ENCODE data around the gene TRIM24. TPM values are rescaled to one million over a fixed set of nuclear protein-coding genes. Genes with fewer than 3 reads are reported as not detected.
A peak's percentile ranks its signal among the peaks of the same experiment; 100 is the strongest.
"Not testable (repeated sequence)": the region's sequence is repeated elsewhere in the genome, so short reads cannot be mapped to it uniquely, and the experiment has no call there.

TRIM24 gene
- total RNA-seq, 2 donors from 2014 or later = 16.2 to 18.1 TPM

DNA sequence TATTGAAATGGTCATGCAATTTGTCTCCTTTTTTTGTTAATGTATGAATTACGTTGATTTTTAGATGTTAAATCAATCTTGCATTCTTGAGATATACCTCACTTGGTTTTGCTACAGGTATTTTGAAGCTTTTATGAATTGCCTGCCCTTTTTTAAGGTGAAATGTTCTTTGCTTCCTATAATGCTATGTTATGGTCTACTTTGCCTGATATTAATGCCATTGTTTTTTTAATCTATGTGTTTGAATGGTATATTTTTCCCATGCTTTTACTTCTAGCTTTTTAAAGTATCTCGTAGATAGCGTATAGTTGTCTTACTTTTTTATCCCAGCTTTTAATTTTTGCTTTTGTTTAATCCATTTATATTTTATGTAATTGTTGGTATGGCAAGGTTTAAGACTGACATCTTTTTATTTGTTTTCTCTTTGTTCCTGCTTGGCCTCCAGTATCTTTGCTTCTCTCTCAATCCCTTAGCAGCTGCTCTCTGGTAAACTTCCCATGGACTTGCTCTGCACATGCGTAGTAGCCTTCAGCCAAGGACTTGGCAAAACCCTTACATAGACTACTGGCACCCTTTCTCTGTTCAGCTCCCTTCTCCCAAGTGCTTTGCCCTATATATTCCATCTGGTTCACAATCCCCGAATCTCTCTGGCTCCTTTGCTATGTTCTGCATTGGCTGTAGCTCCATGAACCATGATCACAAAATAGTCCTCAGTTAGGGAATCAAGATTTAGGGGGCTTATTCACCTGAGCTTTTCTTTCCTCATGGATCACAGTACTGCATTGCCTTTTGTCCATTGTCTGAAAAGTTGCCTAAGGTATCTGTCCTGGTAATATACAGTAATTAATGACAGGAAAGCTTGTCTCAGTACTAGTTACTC lies 8.4 kb downstream of the TRIM24 start:
- DNase-seq = no peak
- H3K4me3 Mint-ChIP-seq = no peak overlapping the region
- peaks cover 42% of the 10 kb centered on the region for H3K4me1 Mint-ChIP-seq (ENCODE audit: low read depth)
- H3K27me3 Mint-ChIP-seq (ENCODE audit: low read depth) = no peaks in the 10 kb centered on the region
- no peak overlapping the region for H3K27ac Mint-ChIP-seq
- no peaks in the 10 kb centered on the region for H3K9me3 Mint-ChIP-seq
- peaks cover 0 to 6% of the 10 kb centered on the region in 2 donors for H3K36me3 Mint-ChIP-seq (ENCODE audit: insufficient read depth in 2 of 2)
- ATAC-seq (replicated peaks in 1 of 2) = no peak

DNA sequence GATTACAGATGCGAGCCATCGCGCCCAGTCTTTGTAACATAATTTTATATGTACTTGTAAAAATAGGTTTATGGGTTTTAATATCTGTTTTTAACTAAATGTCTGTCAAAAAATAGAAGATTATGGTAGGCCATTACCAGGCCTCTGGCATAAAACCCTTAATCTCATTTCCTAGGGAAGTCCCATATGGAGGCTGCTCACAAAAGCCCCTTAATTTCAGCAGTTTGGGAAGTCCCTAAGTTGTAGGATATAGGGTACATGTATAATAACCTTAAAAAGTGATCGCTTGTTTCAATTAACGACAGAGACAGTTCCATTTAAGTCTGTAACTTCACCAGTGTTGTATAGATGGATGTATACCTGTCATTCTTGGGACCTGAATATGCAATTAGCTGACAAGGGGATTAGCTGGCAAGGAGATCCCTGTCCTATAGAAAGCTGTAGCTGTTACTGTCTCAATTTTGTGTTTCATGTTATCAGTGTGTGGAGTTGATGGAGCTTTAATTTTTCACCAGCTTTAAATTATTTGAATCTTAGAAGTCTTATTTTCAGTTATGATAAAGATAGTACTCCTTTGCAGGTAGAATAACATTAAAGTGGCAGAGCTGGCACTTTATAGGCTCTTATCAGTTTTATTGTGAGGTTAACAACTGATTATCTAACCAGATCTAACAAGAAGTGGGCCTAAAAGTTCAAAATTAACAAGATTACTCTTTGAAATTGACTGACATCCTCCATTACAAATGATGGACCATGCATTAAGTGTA lies 10.5 kb downstream of the TRIM24 start:
- peaks cover 45% of the 10 kb centered on the region for H3K4me1 Mint-ChIP-seq (ENCODE audit: low read depth)
- no peaks in the 10 kb centered on the region for H3K27me3 Mint-ChIP-seq (ENCODE audit: low read depth)
- no peak overlapping the region for H3K4me3 Mint-ChIP-seq
- H3K9me3 Mint-ChIP-seq = no peaks in the 10 kb centered on the region
- DNase-seq (no peak), ATAC-seq (replicated peaks in 1 of 2) (no peak)
- H3K36me3 Mint-ChIP-seq (ENCODE audit: insufficient read depth in 2 of 2) = peaks cover 0 to 6% of the 10 kb centered on the region in 2 donors
- H3K27ac Mint-ChIP-seq = no peak overlapping the region

DNA sequence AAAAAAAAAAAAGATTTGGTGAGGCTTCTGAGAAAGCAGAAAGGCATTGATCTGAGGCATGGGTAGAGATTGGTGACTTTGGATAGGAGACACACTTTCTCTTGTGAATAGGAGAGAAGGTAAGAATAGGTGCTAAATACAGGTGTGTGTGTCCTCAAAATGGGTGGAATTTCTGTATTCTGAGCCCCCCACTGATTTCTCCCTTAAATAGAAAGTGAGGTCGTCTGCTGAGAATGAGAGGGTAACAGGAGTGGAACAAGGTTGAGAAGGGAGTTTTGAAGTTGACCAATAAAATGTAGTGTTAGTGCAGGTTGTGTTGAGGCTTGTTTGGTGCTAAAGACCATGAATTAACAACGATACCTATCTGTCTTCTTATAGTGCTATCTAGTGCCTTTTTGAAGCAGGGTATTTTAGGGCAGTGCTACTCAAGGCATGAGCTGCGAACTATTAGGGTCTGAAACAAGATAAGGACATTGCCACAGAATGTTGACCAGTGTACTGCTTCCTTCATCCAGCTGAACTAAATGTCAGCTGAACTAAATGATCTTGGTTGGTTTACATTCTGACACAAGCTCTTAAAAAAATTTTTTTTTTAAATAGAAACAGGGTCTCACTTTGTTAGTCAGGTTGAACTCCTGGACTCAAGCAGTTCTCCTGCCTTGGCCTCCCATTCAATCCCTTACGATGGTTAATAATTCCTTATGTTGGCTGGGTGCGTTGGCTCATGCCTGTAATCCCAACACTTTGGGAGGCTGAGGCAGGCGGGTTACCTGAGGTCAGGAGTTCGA lies 12.4 kb downstream of the TRIM24 start:
- Mint-ChIP-seq H3K27me3 (ENCODE audit: low read depth) (no peaks in the 10 kb centered on the region), H3K9me3 (no peaks in the 10 kb centered on the region), H3K4me1 (ENCODE audit: low read depth) (peaks cover 41% of the 10 kb centered on the region), H3K4me3 (no peak overlapping the region), H3K36me3 (ENCODE audit: insufficient read depth in 2 of 2) (peaks cover 0 to 6% of the 10 kb centered on the region in 2 donors), H3K27ac (no peak overlapping the region)
- DNase-seq = no peak
- no peak for ATAC-seq (replicated peaks in 1 of 2)

DNA sequence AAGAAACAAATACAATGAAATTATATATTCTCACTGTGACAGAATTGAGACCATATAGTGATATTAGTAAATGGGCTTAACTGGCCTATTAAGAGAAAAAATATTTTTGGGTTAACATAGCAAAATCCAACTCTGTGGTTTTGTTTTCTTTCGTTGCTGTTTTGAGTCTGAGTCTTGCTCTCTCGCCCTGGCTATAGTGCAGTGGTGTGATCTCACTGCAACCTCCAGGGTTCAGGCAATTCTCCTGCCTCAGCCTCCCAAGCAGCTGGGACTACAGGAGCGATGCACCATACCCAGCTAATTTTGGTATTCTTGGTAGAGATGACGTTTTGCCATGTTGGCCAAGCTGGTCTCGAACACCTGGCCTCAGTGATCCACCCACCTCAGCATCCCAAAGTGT lies 15.3 kb downstream of the TRIM24 start:
- no peak for DNase-seq
- no peak overlapping the region for H3K4me3 Mint-ChIP-seq
- H3K27me3 Mint-ChIP-seq (ENCODE audit: low read depth) = no peaks in the 10 kb centered on the region
- H3K9me3 Mint-ChIP-seq = no peaks in the 10 kb centered on the region
- H3K36me3 Mint-ChIP-seq (ENCODE audit: insufficient read depth in 2 of 2) = no peaks in the 10 kb centered on the region
- H3K4me1 Mint-ChIP-seq (ENCODE audit: low read depth) = peaks cover 46% of the 10 kb centered on the region
- no peak overlapping the region for H3K27ac Mint-ChIP-seq
- no peak for ATAC-seq (replicated peaks in 1 of 2)

DNA sequence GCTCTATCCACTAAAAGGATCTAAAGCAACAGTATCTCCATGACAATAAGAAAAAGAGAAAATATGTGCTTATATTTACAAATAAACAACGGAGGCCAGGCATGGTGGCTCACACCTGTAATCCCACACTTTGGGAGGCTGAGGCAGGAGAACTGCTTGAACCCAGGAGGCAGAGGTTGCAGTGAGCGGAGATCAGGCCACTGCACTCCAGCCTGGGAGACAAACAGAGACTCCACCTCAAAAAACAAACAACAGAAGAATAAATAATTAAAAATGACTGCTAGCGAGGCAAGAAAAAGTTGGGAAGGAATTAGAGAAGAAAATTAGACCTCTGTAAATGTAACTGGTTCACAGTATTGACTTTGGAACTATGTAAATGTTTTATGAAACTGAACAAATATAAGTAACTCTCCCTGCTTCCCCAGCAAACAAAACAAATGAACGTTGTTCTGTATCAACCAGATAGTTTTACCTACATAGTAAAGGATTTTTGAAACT lies 17.1 kb downstream of the TRIM24 start:
- H3K27ac Mint-ChIP-seq = peak overlapping the region; percentile 24
- H3K4me3 Mint-ChIP-seq = no peak overlapping the region
- H3K27me3 Mint-ChIP-seq (ENCODE audit: low read depth) = no peaks in the 10 kb centered on the region
- H3K36me3 Mint-ChIP-seq (ENCODE audit: insufficient read depth in 2 of 2) = no peaks in the 10 kb centered on the region
- H3K9me3 Mint-ChIP-seq = no peaks in the 10 kb centered on the region
- ATAC-seq (replicated peaks in 1 of 2) (no peak), DNase-seq (no peak)
- peaks cover 64% of the 10 kb centered on the region for H3K4me1 Mint-ChIP-seq (ENCODE audit: low read depth)

DNA sequence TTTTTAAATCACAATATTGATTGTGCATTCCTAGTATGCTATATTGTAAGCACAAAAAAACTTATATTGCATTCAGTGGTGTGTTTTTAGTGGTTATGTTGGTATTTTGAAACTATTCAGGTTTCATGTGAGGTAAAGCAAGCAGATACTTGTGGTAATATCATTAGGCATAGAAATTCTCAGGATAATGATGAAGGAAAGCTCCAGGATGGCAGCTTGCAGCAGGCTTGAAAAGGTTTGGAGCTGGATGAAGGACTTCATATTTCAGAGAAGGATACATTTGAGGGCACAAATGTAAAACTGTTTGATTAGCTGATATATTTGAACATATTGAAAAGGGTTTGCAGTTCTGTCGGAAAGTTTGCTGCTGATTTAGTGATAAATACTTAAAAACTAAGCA lies 17.5 kb downstream of the TRIM24 start:
- H3K4me3 Mint-ChIP-seq = no peak overlapping the region
- no peak for DNase-seq

DNA sequence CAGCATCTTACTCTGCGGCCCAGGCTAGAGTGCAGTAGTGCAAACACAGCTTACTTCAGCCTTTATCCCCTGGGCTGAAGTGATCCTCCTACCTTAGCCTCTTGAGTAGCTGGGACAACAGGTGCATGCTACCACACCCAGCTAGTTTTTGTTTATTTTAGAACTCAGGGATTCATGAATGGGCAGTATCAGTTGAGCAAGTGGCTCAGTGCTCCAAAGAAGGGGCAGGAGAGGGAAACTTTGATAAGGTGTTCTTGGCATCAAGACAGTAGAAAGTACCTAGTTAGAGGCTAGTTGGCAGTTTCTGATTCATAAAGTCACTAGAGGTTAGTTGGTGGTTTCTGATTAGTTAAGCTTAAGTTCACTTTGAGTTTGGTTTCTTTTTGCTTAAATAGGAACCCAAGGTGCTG lies 18.4 kb downstream of the TRIM24 start:
- no peaks in the 10 kb centered on the region for H3K9me3 Mint-ChIP-seq
- H3K4me3 Mint-ChIP-seq = peak overlapping the region in 1 of 2 donors; percentile 74
- peaks cover 70% of the 10 kb centered on the region for H3K4me1 Mint-ChIP-seq (ENCODE audit: low read depth)
- H3K27ac Mint-ChIP-seq = peak overlapping the region; percentile 64
- ATAC-seq (replicated peaks in 1 of 2) = peak; percentile 93
- no peak for DNase-seq
- no peaks in the 10 kb centered on the region for H3K36me3 Mint-ChIP-seq (ENCODE audit: insufficient read depth in 2 of 2)
- no peaks in the 10 kb centered on the region for H3K27me3 Mint-ChIP-seq (ENCODE audit: low read depth)

More for the DNA sequence above, 17.5 kb downstream of the TRIM24 start:
- H3K9me3 Mint-ChIP-seq = no peaks in the 10 kb centered on the region
- no peaks in the 10 kb centered on the region for H3K36me3 Mint-ChIP-seq (ENCODE audit: insufficient read depth in 2 of 2)
- H3K27ac Mint-ChIP-seq = no peak overlapping the region
- H3K27me3 Mint-ChIP-seq (ENCODE audit: low read depth) = no peaks in the 10 kb centered on the region
- no peak for ATAC-seq (replicated peaks in 1 of 2)
- peaks cover 65% of the 10 kb centered on the region for H3K4me1 Mint-ChIP-seq (ENCODE audit: low read depth)

DNA sequence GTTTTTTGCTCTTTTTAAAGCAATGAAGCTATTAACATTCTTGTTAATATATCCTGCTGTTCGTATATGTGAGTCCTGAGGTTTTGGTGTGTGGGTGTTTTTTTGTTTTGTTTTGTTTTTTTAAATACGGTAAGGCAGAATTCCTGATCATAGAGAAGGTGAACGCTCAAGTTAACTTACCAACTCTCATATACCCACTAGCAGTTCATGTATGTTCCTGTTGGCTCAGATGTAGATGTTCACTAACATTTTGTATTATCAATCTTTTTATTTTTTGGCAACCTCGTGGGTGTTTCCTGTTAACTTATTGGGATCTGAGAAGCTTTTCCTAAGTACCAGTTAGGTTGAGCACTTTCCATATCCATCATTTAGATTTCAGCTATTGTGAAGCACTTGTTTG lies 20.5 kb downstream of the TRIM24 start:
- no peaks in the 10 kb centered on the region for H3K27me3 Mint-ChIP-seq (ENCODE audit: low read depth)
- H3K9me3 Mint-ChIP-seq = no peaks in the 10 kb centered on the region
- peak overlapping the region; percentile 32 for H3K27ac Mint-ChIP-seq
- H3K4me1 Mint-ChIP-seq (ENCODE audit: low read depth) = peaks cover 61% of the 10 kb centered on the region
- peaks cover 0 to 2% of the 10 kb centered on the region in 2 donors for H3K36me3 Mint-ChIP-seq (ENCODE audit: insufficient read depth in 2 of 2)
- no peak for DNase-seq
- H3K4me3 Mint-ChIP-seq = no peak overlapping the region
- no peak for ATAC-seq (replicated peaks in 1 of 2)

DNA sequence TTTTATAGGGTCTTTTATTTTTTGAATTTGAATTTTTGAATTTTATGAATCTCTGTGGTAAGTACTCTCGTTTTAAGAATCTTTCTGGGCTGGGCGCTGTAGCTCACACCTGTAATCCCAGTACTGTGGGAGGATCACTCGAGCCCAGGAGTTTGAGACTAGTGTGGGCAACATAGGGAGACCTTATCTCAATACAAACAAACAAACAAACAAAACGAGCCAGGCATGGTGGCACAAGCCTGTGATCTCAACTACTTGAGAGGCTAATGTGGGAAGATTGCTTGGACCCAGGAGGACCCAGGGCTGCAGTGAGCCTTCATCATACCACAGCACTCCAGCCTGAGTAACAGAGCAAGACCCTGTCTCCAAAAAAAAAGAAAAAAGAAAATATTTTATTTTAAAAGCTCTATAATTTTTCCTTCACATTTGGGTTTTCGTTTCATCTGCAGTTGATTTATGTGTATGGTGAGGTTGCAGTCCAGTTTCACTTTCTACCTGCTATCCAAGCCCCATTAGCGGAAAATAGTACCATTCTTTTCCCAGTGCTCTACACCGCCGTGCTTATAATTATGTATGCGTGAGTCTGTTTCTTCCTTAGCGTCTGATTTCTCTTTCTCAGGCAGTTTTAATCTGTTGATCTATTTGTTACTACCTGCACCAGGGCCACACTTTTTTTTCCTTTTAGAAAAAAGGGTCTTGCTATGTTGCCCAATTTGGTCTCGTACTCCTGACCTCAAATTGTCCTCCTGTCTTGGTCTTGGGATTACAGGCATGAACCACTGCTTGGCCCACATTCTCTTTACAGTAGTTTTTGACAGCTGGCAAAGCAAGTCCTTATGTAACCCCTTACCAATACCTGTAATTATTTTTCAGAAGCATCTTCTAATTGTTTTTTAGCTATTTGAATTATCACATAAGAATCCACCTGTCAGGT lies 21.7 kb downstream of the TRIM24 start:
- Mint-ChIP-seq H3K9me3 (no peaks in the 10 kb centered on the region), H3K4me1 (ENCODE audit: low read depth) (peaks cover 58% of the 10 kb centered on the region), H3K27me3 (ENCODE audit: low read depth) (no peaks in the 10 kb centered on the region), H3K4me3 (peak overlapping the region; percentile 63 to 76), H3K27ac (peak overlapping the region; percentile 63), H3K36me3 (ENCODE audit: insufficient read depth in 2 of 2) (peaks cover 4% of the 10 kb centered on the region in 2 donors)
- DNase-seq (no peak), ATAC-seq (replicated peaks in 1 of 2) (no peak)

DNA sequence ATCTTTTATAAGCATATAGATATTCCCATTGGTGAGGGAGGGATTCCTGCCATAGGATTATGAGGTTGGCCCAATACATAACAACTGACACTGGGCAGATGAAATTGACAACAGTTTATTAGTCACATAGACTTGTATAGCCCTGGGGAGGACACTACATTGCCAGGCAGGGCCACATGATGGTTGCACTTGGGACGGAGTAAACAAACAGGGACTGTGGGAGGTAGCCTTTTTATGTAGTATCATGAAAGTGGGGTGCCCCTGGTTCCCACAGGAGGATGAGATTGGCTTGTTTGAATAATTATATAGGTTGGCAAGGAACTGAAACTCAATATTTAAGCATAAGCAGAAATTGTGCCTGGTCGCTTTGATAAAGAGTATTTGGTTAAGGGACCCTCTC lies 23.5 kb downstream of the TRIM24 start:
- Mint-ChIP-seq H3K4me1 (ENCODE audit: low read depth) (peaks cover 53% of the 10 kb centered on the region), H3K27me3 (ENCODE audit: low read depth) (no peaks in the 10 kb centered on the region), H3K27ac (peak overlapping the region; percentile 12), H3K36me3 (ENCODE audit: insufficient read depth in 2 of 2) (peaks cover 4% of the 10 kb centered on the region in 2 donors), H3K9me3 (peaks cover 4 to 5% of the 10 kb centered on the region in 2 donors), H3K4me3 (no peak overlapping the region)
- ATAC-seq (replicated peaks in 1 of 2) (no peak), DNase-seq (no peak)

DNA sequence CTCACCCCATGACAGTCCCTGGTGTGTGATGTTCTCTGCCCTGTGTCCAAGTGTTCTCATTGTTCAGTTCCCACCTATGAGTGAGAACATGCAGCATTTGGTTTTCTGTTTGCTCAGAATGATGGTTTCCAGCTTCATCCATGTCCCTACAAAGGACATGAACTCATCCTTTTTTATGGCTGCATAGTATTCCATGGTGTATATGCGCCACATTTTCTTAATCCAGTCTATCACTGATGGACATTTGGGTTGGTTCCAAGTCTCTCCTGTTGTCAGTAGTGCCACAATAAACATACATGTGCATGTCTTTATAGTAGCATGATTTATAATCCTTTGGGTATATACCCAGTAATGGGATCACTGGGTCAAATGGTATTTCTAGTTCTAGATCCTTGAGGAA lies 25.4 kb downstream of the TRIM24 start:
- DNase-seq; H3K27ac Mint-ChIP-seq; H3K9me3 Mint-ChIP-seq; H3K36me3 Mint-ChIP-seq (ENCODE audit: insufficient read depth in 2 of 2); H3K27me3 Mint-ChIP-seq (ENCODE audit: low read depth); H3K4me3 Mint-ChIP-seq; ATAC-seq (replicated peaks in 1 of 2): not testable (repeated sequence)
- H3K4me1 Mint-ChIP-seq (ENCODE audit: low read depth) = peaks cover 45% of the 10 kb centered on the region

DNA sequence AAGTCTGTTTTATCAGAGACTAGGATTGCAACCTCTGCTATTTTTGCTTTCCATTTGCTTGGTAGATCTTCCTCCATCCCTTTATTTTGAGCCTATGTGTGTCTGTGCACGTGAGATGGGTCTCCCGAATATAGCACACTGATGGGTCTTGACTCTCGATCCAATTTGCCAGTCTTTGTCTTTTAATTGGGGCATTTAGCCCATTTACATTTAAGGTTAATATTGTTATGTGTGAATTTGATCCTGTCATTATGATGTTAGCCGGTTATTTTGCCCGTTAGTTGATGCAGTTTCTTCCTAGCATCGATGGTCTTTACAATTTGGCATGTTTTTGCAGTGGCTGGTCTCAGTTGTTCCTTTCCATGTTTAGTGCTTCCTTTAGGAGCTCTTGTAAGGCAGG lies 29.1 kb downstream of the TRIM24 start:
- Mint-ChIP-seq H3K9me3 (peaks cover 6 to 11% of the 10 kb centered on the region in 2 donors), H3K4me1 (ENCODE audit: low read depth) (peaks cover 26% of the 10 kb centered on the region), H3K36me3 (ENCODE audit: insufficient read depth in 2 of 2) (peaks cover 7 to 23% of the 10 kb centered on the region in 2 donors)
- H3K27me3 Mint-ChIP-seq (ENCODE audit: low read depth); DNase-seq; H3K27ac Mint-ChIP-seq; H3K4me3 Mint-ChIP-seq; ATAC-seq (replicated peaks in 1 of 2): not testable (repeated sequence)
